ENCODE results near the gene TMEM116.

- TF ChIP-seq POLR2A (IDR thresholded peaks at IDR 0.05), result no peak
- TF ChIP-seq, protein P1, sequence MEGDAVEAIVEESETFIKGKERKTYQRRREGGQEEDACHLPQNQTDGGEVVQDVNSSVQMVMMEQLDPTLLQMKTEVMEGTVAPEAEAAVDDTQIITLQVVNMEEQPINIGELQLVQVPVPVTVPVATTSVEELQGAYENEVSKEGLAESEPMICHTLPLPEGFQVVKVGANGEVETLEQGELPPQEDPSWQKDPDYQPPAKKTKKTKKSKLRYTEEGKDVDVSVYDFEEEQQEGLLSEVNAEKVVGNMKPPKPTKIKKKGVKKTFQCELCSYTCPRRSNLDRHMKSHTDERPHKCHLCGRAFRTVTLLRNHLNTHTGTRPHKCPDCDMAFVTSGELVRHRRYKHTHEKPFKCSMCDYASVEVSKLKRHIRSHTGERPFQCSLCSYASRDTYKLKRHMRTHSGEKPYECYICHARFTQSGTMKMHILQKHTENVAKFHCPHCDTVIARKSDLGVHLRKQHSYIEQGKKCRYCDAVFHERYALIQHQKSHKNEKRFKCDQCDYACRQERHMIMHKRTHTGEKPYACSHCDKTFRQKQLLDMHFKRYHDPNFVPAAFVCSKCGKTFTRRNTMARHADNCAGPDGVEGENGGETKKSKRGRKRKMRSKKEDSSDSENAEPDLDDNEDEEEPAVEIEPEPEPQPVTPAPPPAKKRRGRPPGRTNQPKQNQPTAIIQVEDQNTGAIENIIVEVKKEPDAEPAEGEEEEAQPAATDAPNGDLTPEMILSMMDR (IDR thresholded peaks at IDR 0.05), result no peak
- TF ChIP-seq EP300 (IDR thresholded peaks at IDR 0.05; ENCODE audit: low read depth), result no peak
- no peak for TF ChIP-seq POLR2AphosphoS5 (IDR thresholded peaks at IDR 0.05)
Observed at GRCh38 chr12:111937429-111937828, 75.5 kb downstream of the TMEM116 start.

Data from transverse colon (tissue), 4 donors.